RWPE2 (cell line): ENCODE data around the gene TYROBP.

Experiments
- ATAC-seq: fragments of 200-7000 bp; cut with Tn5 transposase; 3 replicates; pipeline ENCODE4 v1.9.1; 2021; ENCODE audit warnings: low read depth
- DNase-seq: peaks from one replicate; pipeline ENCODE4 v3.0.0-alpha.2; 2020; ENCODE audit warnings: low spot score
- H3K27ac ChIP-seq: fragments of 450-650 bp; 2 replicates; pipeline ENCODE4 v1.5.1; 2017; ENCODE audit warnings: mild to moderate bottlenecking; ENCODE audit not compliant: poor library complexity, severe bottlenecking
- H3K27me3 ChIP-seq: fragments of 250-450 bp; sonication (Bioruptor Pico); 2 replicates; pipeline ENCODE4 v1.5.1; 2021; ENCODE audit warnings: mild to moderate bottlenecking, moderate library complexity; ENCODE audit not compliant: insufficient read depth, poor library complexity, severe bottlenecking
- H3K36me3 ChIP-seq: fragments of 250-450 bp; sonication (Bioruptor Pico); 2 replicates; pipeline ENCODE4 v1.5.1; 2020; ENCODE audit warnings: low read depth, mild to moderate bottlenecking, moderate library complexity
- H3K4me1 ChIP-seq: fragments of 250-450 bp; sonication (Bioruptor Pico); 2 replicates; pipeline ENCODE4 v1.5.1; 2021; ENCODE audit warnings: mild to moderate bottlenecking, moderate library complexity; ENCODE audit not compliant: insufficient read depth, poor library complexity, severe bottlenecking
- H3K4me3 ChIP-seq: fragments of 250-450 bp; sonication (Bioruptor Pico); 2 replicates; pipeline ENCODE4 v1.5.1; 2021; ENCODE audit warnings: mild to moderate bottlenecking, moderate library complexity; ENCODE audit not compliant: severe bottlenecking
- H3K9me3 ChIP-seq: fragments of 250-450 bp; sonication (Bioruptor Pico); 2 replicates; pipeline ENCODE4 v1.5.1; 2021; ENCODE audit warnings: mild to moderate bottlenecking, moderate library complexity; ENCODE audit not compliant: severe bottlenecking
- CTCF ChIP-seq: fragments of 450-650 bp; IDR thresholded peaks from one replicate; pipeline ENCODE4 v1.5.1; 2017; ENCODE audit warnings: mild to moderate bottlenecking, moderate library complexity; ENCODE audit not compliant: poor library complexity, severe bottlenecking

The TYROBP gene

GRCh38 chr19:35885225-35885738 lies 22.8 kb downstream of the TYROBP start:
- no peak overlapping the region for H3K4me3 ChIP-seq
- no peaks in the 10 kb centered on the region for H3K27me3 ChIP-seq
- TF ChIP-seq CTCF: no peak
- no peaks in the 10 kb centered on the region for H3K9me3 ChIP-seq
- H3K27ac ChIP-seq: no peak overlapping the region
- ATAC-seq (no peak), DNase-seq (no peak)
- H3K4me1 ChIP-seq: no peaks in the 10 kb centered on the region
- peaks cover 24% of the 10 kb centered on the region for H3K36me3 ChIP-seq

GRCh38 chr19:35883882-35884281 lies 24.2 kb downstream of the TYROBP start:
- H3K9me3 ChIP-seq: no peaks in the 10 kb centered on the region
- peaks cover 7% of the 10 kb centered on the region for H3K27me3 ChIP-seq
- no peak overlapping the region for H3K27ac ChIP-seq
- H3K4me1 ChIP-seq: no peaks in the 10 kb centered on the region
- peaks cover 13% of the 10 kb centered on the region for H3K36me3 ChIP-seq
- DNase-seq (no peak), ATAC-seq (no peak)
- no peak for TF ChIP-seq CTCF
- H3K4me3 ChIP-seq: no peak overlapping the region

DNA sequence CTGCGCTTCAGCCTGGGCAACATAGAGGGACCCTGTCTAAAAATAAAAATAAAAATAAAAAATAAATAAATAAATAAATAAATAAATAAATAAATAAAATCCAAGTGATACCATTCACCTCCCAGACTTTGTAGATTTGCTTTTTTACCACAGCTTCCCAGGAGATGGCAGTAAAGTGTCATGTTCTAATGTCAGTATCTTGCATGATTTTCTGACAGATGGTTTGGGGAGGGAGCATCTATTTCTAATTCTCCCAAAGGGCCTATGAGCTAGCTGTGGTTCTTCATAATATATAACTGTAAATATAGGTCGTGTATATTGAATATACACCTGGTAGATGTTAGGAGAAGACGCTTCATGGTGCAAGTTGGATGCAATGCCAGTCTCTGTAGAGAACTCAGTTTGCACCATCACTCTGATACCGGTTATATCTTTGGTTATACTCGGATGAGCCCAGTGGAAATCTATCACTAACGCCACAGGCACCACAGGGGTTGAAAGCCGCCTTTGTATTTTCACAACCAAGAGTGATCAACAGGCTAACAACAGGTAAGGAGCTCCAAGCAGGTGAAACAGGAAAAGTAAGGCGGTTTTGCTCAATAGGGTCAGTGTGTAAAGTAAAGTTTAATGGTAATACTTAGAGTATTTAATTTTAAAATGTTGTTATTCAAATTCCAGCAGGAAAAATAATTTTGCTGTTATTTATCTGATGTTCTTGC lies 25.8 kb downstream of the TYROBP start:
- DNase-seq (no peak), ATAC-seq (peak; percentile 46)
- H3K4me1 ChIP-seq: no peaks in the 10 kb centered on the region
- TF ChIP-seq CTCF: peak; percentile 47
- H3K36me3 ChIP-seq: no peaks in the 10 kb centered on the region
- no peak overlapping the region for H3K27ac ChIP-seq
- no peaks in the 10 kb centered on the region for H3K9me3 ChIP-seq
- peaks cover 7% of the 10 kb centered on the region for H3K27me3 ChIP-seq
- H3K4me3 ChIP-seq: no peak overlapping the region

DNA sequence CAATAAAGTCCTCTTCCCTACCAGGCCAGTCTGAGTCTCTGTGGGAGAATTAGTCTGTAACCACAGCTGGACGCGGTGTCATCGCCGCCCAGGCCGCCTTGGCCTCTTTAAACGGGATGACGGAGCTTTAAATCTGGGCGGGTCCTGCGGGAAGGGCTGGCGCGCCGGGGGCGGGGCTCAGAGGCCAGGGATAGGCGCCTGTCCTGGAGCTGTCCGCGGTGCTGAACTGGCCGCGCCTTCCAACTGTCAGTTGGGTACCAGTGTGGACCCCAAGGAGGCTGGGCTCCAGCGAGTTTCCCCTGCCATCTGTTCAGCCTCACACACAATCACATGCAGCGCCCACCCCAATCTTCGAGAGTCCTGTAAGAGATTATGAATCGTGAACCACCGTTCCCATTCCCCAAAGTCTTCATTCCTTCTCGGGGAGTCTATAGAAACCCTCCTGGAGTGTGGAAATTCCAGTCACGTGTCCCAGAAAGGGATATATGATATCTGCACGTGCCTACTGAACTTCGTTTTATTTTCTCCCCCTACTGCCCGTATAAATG lies 28.3 kb downstream of the TYROBP start:
- ATAC-seq (peak; percentile 92), DNase-seq (peak; percentile 89)
- H3K9me3 ChIP-seq: no peaks in the 10 kb centered on the region
- no peak overlapping the region for H3K4me3 ChIP-seq
- peaks cover 7% of the 10 kb centered on the region for H3K27me3 ChIP-seq
- TF ChIP-seq CTCF: no peak
- H3K4me1 ChIP-seq: no peaks in the 10 kb centered on the region
- no peaks in the 10 kb centered on the region for H3K36me3 ChIP-seq
- H3K27ac ChIP-seq: no peak overlapping the region

DNA sequence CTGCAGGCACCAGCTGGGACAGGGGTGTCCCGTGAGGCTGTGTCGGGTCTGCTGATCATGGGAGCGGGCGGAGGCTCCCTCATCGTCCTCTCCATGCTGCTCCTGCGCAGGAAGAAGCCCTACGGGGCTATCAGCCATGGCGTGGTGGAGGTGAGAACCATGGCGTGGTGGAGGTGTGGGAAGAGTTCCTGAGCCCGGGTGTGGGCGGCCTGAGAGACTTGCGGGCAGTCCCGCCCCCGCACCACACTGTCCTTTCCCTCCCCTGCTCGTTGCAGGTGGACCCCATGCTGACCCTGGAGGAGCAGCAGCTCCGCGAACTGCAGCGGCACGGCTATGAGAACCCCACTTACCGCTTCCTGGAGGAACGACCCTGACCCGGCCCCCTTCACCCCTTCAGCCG lies 29.0 kb downstream of the TYROBP start:
- TF ChIP-seq CTCF: no peak
- ATAC-seq (no peak), DNase-seq (no peak)
- Histone ChIP-seq H3K27me3 (peaks cover 7% of the 10 kb centered on the region), H3K36me3 (no peaks in the 10 kb centered on the region), H3K4me3 (no peak overlapping the region), H3K4me1 (no peaks in the 10 kb centered on the region), H3K9me3 (no peaks in the 10 kb centered on the region), H3K27ac (no peak overlapping the region)
